Bronchial epithelial cell (primary cell): ENCODE data around the gene CYBA. TPM values are rescaled to one million over a fixed set of nuclear protein-coding genes. Genes with fewer than 3 reads are reported as not detected.

Experiments used
- DNase-seq: peaks from one replicate; pipeline ENCODE4 v3.0.0-alpha.2; 2010; ENCODE audit warnings: low read depth
- FAIRE-seq: peaks from 2 replicates; lab custom pipeline; 2011; peaks lifted over from hg19 to GRCh38; lab: Jason Lieb, UNC
- H3K27me3 ChIP-seq: 2 replicates; pipeline ENCODE4 v1.5.1; 2011; ENCODE audit warnings: low read length; ENCODE audit not compliant: control insufficient read depth, insufficient read depth
- H3K36me3 ChIP-seq: 2 replicates; pipeline ENCODE4 v1.5.1; 2011; ENCODE audit warnings: low read length; ENCODE audit not compliant: control insufficient read depth, insufficient read depth
- H3K4me3 ChIP-seq: 2 replicates; pipeline ENCODE4 v1.5.1; 2011; ENCODE audit warnings: mild to moderate bottlenecking, low read depth, low read length, control low read depth
- total RNA-seq: library from RNA; depleted of rRNA; stranded (reverse); fragments of >200 nt; gene quantifications from 2 replicates; pipeline ENCODE4 v1.2.1, GENCODE V29; 2014
- TF ChIP-seq, protein P1 (sequence below): IDR thresholded peaks from 2 replicates; pipeline ENCODE4 v1.5.1; 2011; ENCODE audit warnings: mild to moderate bottlenecking, moderate library complexity, low read length, control low read depth, inconsistent platforms; ENCODE audit not compliant: insufficient read depth, severe bottlenecking

The CYBA gene
- total RNA-seq, 1 donor from 2014 or later = 134 TPM

DNA sequence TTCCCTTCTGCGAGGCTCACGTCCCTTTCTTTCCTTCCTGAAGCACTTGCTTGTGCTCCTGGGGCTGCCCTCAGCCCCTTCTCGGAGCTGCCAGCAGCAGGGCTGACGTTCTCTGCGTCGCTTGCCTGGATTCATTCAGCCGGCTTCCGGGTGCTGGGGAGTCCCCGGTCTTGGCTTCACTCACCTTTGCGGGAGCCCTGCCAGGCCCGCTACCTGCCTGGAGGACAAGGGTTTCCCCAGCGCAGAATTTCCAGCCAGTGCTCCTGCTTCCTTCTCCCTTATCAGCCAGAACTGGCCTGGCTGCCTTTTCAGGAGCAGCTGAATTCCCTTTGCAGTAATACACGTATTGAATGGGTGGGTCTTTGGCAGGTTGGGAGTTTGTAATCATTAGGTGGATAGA is 34.5 kb downstream of the CYBA start:
- Histone ChIP-seq H3K27me3 (no peaks in the 10 kb centered on the region), H3K4me3 (no peak overlapping the region), H3K36me3 (peaks cover 21% of the 10 kb centered on the region)
- FAIRE-seq = no peak
- peak; percentile 67 for DNase-seq
- TF ChIP-seq, protein P1, sequence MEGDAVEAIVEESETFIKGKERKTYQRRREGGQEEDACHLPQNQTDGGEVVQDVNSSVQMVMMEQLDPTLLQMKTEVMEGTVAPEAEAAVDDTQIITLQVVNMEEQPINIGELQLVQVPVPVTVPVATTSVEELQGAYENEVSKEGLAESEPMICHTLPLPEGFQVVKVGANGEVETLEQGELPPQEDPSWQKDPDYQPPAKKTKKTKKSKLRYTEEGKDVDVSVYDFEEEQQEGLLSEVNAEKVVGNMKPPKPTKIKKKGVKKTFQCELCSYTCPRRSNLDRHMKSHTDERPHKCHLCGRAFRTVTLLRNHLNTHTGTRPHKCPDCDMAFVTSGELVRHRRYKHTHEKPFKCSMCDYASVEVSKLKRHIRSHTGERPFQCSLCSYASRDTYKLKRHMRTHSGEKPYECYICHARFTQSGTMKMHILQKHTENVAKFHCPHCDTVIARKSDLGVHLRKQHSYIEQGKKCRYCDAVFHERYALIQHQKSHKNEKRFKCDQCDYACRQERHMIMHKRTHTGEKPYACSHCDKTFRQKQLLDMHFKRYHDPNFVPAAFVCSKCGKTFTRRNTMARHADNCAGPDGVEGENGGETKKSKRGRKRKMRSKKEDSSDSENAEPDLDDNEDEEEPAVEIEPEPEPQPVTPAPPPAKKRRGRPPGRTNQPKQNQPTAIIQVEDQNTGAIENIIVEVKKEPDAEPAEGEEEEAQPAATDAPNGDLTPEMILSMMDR = no peak

DNA sequence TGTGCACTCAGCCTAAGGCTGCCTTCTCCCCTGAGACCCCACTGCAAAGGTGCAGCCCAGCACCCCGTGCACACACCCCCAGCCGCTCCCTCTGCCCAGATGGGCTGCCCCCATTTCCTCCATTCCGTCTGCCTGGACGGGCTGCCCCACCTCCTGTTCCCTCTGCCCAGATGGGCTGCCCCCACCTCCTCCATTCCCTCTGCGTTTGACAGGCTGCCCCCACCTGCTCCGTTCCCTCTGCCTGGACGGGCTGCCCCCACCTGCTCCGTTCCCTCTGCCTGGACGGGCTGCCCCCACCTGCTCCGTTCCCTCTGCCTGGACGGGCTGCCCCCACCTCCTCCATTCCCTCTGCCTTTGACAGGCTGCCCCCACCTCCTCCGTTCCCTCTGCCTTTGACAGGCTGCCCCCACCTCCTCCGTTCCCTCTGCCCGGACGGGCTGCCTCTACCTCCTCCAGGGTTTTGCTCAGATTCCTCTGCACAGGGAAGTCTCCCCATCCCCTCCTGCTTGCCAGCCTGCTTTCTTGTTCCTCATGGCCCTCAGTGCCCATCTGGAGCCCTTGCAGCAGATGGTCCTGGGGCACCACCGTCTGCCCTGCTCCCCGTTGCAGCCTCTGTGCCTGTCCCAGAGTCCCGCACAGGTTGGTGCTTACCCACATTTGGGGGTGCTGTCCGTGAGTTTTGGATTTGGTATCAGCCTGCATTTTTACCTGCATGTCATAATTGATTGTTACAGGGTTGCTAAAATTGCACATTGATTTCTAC is 35.9 kb downstream of the CYBA start:
- Histone ChIP-seq H3K4me3 (no peak overlapping the region), H3K36me3 (peaks cover 32% of the 10 kb centered on the region), H3K27me3 (no peaks in the 10 kb centered on the region)
- DNase-seq (no peak), FAIRE-seq (no peak)
- TF ChIP-seq, protein P1 = no peak

DNA sequence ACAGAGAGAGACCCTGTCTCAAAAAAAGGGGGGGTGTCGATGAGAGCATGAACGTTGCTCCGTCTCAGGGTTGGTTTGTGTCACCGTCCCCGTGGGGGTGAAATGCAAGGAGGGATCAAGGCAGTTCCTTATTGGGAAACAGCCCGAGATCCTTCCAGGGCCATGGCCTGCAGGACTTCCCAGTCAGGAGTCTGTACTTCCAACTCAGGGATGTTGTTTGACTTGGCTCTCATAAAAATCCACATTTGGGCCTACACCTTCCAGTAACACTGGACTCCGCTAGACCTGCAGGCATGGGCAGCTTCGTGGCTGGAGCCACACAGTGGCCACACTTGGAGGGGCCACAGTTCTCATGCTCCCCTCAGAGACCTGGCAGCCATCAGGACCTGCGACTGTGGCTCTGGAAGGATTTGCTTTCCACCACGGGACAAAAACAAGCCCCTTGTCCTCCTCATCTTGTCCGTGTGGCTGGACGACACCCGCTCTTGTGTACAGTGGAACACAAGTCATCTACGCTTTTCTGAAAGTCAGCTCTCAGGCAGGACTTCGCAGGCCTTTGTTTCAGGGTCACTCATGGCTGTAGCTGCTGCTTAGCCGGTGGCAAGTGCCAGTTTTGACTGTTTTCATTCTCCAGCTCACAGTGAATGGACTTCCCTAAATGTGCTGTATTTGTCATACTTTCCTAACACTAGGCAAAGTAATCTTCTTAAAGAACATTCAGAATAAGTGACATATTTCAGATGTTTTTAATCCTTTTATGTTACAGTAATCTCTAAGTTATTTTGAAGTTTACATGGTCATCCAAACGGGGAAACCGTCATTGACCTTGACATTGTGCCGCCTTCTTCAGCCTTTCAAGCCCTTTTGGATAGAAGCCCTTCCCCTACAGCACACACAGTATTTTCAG is 36.7 kb downstream of the CYBA start:
- FAIRE-seq (no peak), DNase-seq (no peak)
- TF ChIP-seq, protein P1 = no peak
- H3K36me3 ChIP-seq = peaks cover 30% of the 10 kb centered on the region
- H3K27me3 ChIP-seq = no peaks in the 10 kb centered on the region
- no peak overlapping the region for H3K4me3 ChIP-seq

DNA sequence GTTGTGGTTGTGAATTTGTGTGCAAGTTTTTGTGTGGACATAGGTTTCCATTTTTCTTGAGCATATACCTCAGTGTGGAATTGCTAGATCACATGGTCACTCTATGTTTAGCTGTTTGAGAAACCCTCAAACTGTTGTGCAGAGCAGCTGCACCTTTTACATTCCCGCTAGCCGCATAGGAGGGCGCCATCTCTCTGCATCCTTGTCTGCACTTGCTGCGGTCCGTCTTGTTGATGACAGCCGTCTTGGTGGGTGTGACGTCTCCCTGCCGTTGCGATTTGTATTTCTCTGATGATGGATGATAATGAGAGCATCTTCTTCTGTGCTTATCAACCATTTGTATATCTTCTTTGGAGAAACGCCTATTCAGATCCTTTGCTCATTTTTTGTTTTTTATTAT is 37.6 kb downstream of the CYBA start:
- DNase-seq (no peak), FAIRE-seq (no peak)
- Histone ChIP-seq H3K27me3 (no peaks in the 10 kb centered on the region), H3K4me3 (no peak overlapping the region), H3K36me3 (peaks cover 29% of the 10 kb centered on the region)
- TF ChIP-seq, protein P1 = no peak

DNA sequence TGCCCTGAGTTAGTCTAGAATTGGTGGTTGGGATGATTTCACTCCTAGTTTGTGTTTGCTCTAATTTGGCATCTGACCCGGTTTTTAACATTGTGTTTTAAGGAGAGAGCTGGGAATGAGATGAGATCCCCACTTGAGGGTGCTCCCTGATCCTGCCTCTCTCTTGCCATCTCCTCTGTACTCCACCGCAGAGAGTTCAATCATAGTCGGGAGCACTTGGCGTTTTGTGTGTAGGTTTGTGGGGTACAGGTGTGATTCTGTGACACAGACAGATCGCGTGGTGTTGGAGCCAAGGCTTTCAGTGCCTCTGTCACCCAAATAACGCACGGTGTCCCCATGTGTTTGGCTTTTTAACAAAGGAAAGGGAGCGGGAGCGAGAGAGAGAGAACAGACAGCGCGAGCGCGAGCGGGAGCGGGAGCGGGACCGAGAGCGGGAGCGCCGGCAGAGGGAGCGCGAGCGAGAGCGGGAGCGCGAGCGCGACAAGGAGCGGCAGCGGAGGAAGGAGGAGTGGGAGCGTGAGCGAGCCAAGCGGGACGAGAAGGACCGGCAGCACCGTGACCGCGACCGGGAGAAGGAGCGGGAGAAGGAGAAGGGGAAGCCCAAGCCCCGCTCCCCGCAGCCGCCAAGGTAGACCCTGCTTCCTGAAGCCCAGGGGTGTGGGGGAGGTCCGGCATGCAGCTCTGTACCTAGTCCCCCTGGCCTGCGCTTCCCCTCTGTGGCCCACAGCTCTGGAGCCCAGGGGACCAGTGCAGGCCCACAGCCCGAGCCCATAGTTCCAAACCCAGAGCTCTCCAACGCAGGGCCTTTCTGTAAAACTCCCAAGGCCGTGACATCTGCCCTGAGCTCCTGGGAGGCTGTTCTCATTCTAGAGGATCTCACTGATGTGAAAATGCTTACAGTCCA is 39.7 kb downstream of the CYBA start:
- Histone ChIP-seq H3K27me3 (no peaks in the 10 kb centered on the region), H3K4me3 (no peak overlapping the region), H3K36me3 (peaks cover 23% of the 10 kb centered on the region)
- no peak for DNase-seq
- FAIRE-seq = no peak
- TF ChIP-seq, protein P1 = no peak
